IMR-90 (cell line): ENCODE results near the gene DMAP1. TPM values are rescaled to one million over a fixed set of nuclear protein-coding genes. Genes with fewer than 3 reads are reported as not detected.

Experiments used
- ATAC-seq: fragments of 200-7000 bp; cut with Tn5 transposase; 2 replicates; pipeline ENCODE4 v1.9.1; 2020; ENCODE audit warnings: low read depth, mild to moderate bottlenecking, moderate library complexity
- BruUV-seq: library from RNA; stranded (reverse); fragments of 400-500 nt; replicated peaks from 2 replicates; lab custom pipeline; 2021; lab: Mats Ljungman, UMichigan
- CTCF ChIA-PET: fragments of 300-600 bp; formaldehyde crosslinking; extraction: SDS; loops from one replicate; lab custom pipeline; 2021; ENCODE audit warnings: antibody characterized with exemption; lab: Yijun Ruan, JAX
- POLR2A ChIA-PET: fragments of 300-600 bp; sonication (Branson Sonifier 250); formaldehyde crosslinking; loops from one replicate; lab custom pipeline; 2022; ENCODE audit warnings: antibody characterized with exemption; ENCODE audit not compliant: unreplicated experiment; lab: Charles Lee
- DNase-seq: peaks from one replicate; pipeline ENCODE4 v3.0.0; 2013
- H2AFZ ChIP-seq: replicated peaks from 2 replicates; pipeline ENCODE3; 2013; ENCODE audit warnings: low read length, mild to moderate bottlenecking; ENCODE audit not compliant: poor library complexity
- H2AK5ac ChIP-seq: 2 replicates; pipeline ENCODE4 v1.6.1; 2013; ENCODE audit warnings: low read depth, low read length, inconsistent platforms
- H2AK9ac ChIP-seq: replicated peaks from 2 replicates; pipeline ENCODE3; 2013; ENCODE audit warnings: mild to moderate bottlenecking, low read depth, low read length, moderate library complexity; ENCODE audit not compliant: poor library complexity
- H2BK120ac ChIP-seq: 2 replicates; pipeline ENCODE4 v1.6.1; 2013; ENCODE audit warnings: low read depth, low read length, inconsistent platforms
- H2BK15ac ChIP-seq: 3 replicates; pipeline ENCODE4 v1.6.1; 2013; ENCODE audit warnings: low read depth, low read length, inconsistent platforms
- H2BK20ac ChIP-seq: 2 replicates; pipeline ENCODE4 v1.6.1; 2013; ENCODE audit warnings: low read depth, mild to moderate bottlenecking, inconsistent platforms, low read length, moderate library complexity
- H2BK5ac ChIP-seq: 2 replicates; pipeline ENCODE4 v1.6.1; 2013; ENCODE audit warnings: mild to moderate bottlenecking, low read depth, low read length, inconsistent platforms; ENCODE audit not compliant: poor library complexity, severe bottlenecking
- H3K14ac ChIP-seq: replicated peaks from 2 replicates; pipeline ENCODE4 v1.6.1; 2013; ENCODE audit warnings: low read depth, low read length, inconsistent platforms
- H3K18ac ChIP-seq: 2 replicates; pipeline ENCODE4 v1.6.1; 2013; ENCODE audit warnings: low read depth, low read length, control low read depth
- H3K23ac ChIP-seq: 2 replicates; pipeline ENCODE4 v1.6.1; 2013; ENCODE audit warnings: low read depth, low read length, inconsistent platforms
- H3K27ac ChIP-seq: 2 replicates; pipeline ENCODE4 v1.5.1; 2013; ENCODE audit warnings: mild to moderate bottlenecking, control low read depth, low read length; ENCODE audit not compliant: insufficient read depth
- H3K27me3 ChIP-seq: 2 replicates; pipeline ENCODE4 v1.6.1; 2013; ENCODE audit warnings: low read length; ENCODE audit not compliant: control insufficient read depth, insufficient read depth
- H3K36me3 ChIP-seq: 2 replicates; pipeline ENCODE4 v1.6.1; 2013; ENCODE audit warnings: low read length, mixed read lengths; ENCODE audit not compliant: control insufficient read depth, insufficient read depth
- H3K4ac ChIP-seq: 2 replicates; pipeline ENCODE4 v1.6.1; 2013; ENCODE audit warnings: low read depth, low read length, inconsistent platforms
- H3K4me1 ChIP-seq: 2 replicates; pipeline ENCODE4 v1.6.1; 2013; ENCODE audit warnings: low read length, mixed read lengths; ENCODE audit not compliant: control insufficient read depth, insufficient read depth
- H3K4me2 ChIP-seq: 2 replicates; pipeline ENCODE4 v1.6.1; 2013; ENCODE audit warnings: low read depth, mild to moderate bottlenecking, control low read depth, low read length, moderate library complexity
- H3K4me3 ChIP-seq: 2 replicates; pipeline ENCODE4 v1.5.1; 2013; ENCODE audit warnings: low read depth, mild to moderate bottlenecking, control low read depth, low read length, moderate library complexity; ENCODE audit not compliant: insufficient read depth
- H3K56ac ChIP-seq: 2 replicates; pipeline ENCODE4 v1.6.1; 2013; ENCODE audit warnings: low read length, inconsistent platforms; ENCODE audit not compliant: insufficient read depth; ENCODE audit errors: extremely low read depth
- H3K79me1 ChIP-seq, 2 experiments: 2 replicates each; pipeline ENCODE4 v1.6.1; 2013; ENCODE audit warnings: low read length in 2 of 2, inconsistent platforms in 1 of 2, low read depth in 1 of 2
- H3K9ac ChIP-seq: 2 replicates; pipeline ENCODE4 v1.6.1; 2013; ENCODE audit warnings: low read depth, low read length, control low read depth
- H3K9me1 ChIP-seq: 2 replicates; pipeline ENCODE4 v1.6.1; 2013; ENCODE audit warnings: low read length, inconsistent platforms; ENCODE audit not compliant: insufficient read depth
- H3K9me3 ChIP-seq: 2 replicates; pipeline ENCODE4 v1.6.1; 2013; ENCODE audit warnings: low read length; ENCODE audit not compliant: control insufficient read depth, insufficient read depth
- H4K20me1 ChIP-seq: 2 replicates; pipeline ENCODE4 v1.6.1; 2013; ENCODE audit warnings: low read length, inconsistent platforms; ENCODE audit not compliant: insufficient read depth
- H4K5ac ChIP-seq: 2 replicates; pipeline ENCODE4 v1.6.1; 2013; ENCODE audit warnings: mild to moderate bottlenecking, low read depth, low read length, control low read depth
- H4K8ac ChIP-seq, 2 experiments: 2 replicates each; pipeline ENCODE4 v1.6.1; 2013; ENCODE audit warnings: low read depth in 2 of 2, low read length in 2 of 2, control low read depth in 1 of 2, inconsistent platforms in 1 of 2
- H4K91ac ChIP-seq: 2 replicates; pipeline ENCODE4 v1.6.1; 2013; ENCODE audit warnings: low read depth, low read length, inconsistent platforms; ENCODE audit not compliant: insufficient read depth
- BHLHE40 ChIP-seq: fragments of 150-350 bp; IDR thresholded peaks from 2 replicates; pipeline ENCODE4 v1.6.1; 2016; ENCODE audit warnings: mild to moderate bottlenecking, low read depth, low read length
- CEBPB ChIP-seq: IDR thresholded peaks from 2 replicates; pipeline ENCODE4 v1.6.1; 2012; ENCODE audit warnings: low read depth, low read length, improper control_type of control experiment
- MAFK ChIP-seq: IDR thresholded peaks from 2 replicates; pipeline ENCODE4 v1.6.1; 2012; ENCODE audit warnings: low read depth, low read length, improper control_type of control experiment
- MAZ ChIP-seq: IDR thresholded peaks from 2 replicates; pipeline ENCODE4 v1.6.1; 2012; ENCODE audit warnings: low read depth, mild to moderate bottlenecking, low read length, improper control_type of control experiment, moderate library complexity, borderline replicate concordance
- MXI1 ChIP-seq: IDR thresholded peaks from 2 replicates; pipeline ENCODE4 v1.6.1; 2012; ENCODE audit warnings: low read depth, mild to moderate bottlenecking, low read length, moderate library complexity, borderline replicate concordance
- RCOR1 ChIP-seq: IDR thresholded peaks from 2 replicates; pipeline ENCODE4 v1.6.1; 2012; ENCODE audit warnings: mild to moderate bottlenecking, low read length, improper control_type of control experiment; ENCODE audit not compliant: insufficient replicate concordance
- SMC3 ChIP-seq: fragments of 150-350 bp; IDR thresholded peaks from 2 replicates; pipeline ENCODE4 v1.6.1; 2016; ENCODE audit warnings: low read depth, mild to moderate bottlenecking, antibody characterized with exemption, low read length, moderate library complexity
- WGBS, 2 experiments: methylation state at CpG; one replicate each; pipeline versions ENCODE4 v1.1.5 to v1.1.7; 2013; ENCODE audit warnings: missing lambda C conversion rate in 2 of 2; ENCODE audit not compliant: insufficient read length in 1 of 2; ENCODE audit errors: extremely low coverage in 2 of 2; 5-methylcytosine and 5-hydroxymethylcytosine counted together
- dilution Hi-C: fragments of 300-500 bp; cut with HindIII; formaldehyde crosslinking; loops from one replicate; pipeline ENCODE4 v1.14.3; 2018; ENCODE audit warnings: low sequenced_read_pairs; ENCODE audit not compliant: unreplicated experiment
- in situ Hi-C: fragments of 300-500 bp; cut with MboI; formaldehyde crosslinking; loops from 3 replicates; pipeline ENCODE4 v1.14.3; 2019; ENCODE audit warnings: low sequenced_read_pairs, inconsistent platforms, mixed read lengths
- intact Hi-C: fragments of 100-400 bp; cut with micrococcal nuclease; formaldehyde crosslinking; loops from 2 replicates; pipeline ENCODE4 v1.10.0; 2022
- polyA plus RNA-seq, 3 experiments: library from polyadenylated mRNA; depleted of rRNA; stranded (reverse); fragments of >200 nt; gene quantifications; 2 replicates each; pipeline ENCODE4 v1.2.3, GENCODE V29; 2012; ENCODE audit warnings: low replicate concordance in 1 of 3
- total RNA-seq: library from RNA; depleted of rRNA; stranded (reverse); fragments of >200 nt; gene quantifications from 2 replicates; pipeline ENCODE4 v1.2.3, GENCODE V29; 2012
- TF ChIP-seq, protein P1 (sequence below): conservative IDR thresholded peaks from 2 replicates; pipeline ENCODE4 v1.5.1; 2012; ENCODE audit warnings: mild to moderate bottlenecking, low read depth, low read length, improper control_type of control experiment
- TF ChIP-seq, protein P2 (sequence below): fragments of 150-350 bp; IDR thresholded peaks from 2 replicates; pipeline ENCODE4 v1.6.1; 2017; ENCODE audit warnings: mild to moderate bottlenecking, antibody characterized with exemption, low read length, low read depth

DMAP1 gene
- total and polyA plus RNA-seq, 2 of the 4 experiments (the other 2 are of a cell fraction): 22.2 to 34.3 TPM

DNA sequence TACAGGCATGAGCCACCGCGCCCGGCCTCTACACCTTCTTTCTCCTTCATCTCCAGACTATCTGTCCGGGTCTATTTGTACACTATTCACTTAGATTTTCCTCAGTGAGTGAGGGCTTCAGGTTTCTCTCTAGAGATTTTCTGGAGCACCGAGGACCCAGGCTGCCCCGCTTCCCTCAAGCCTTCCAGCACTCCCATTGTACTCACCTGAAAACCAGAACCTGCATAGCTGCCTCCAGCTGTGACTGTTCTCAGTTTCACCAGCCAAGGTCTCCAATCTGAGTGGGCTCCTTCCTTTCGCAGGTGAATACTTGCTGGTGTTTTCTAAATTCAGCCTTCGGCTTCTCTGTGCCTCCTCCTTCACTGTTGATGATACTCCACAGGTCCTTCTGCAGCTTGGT lies 12.9 kb upstream of the DMAP1 start:
- WGBS, 2 experiments: 95% methylated on average over 4 of the region's 8 CpGs; no CpG with 5 or more reads in 1 of the 2 experiments
- Histone ChIP-seq H2AK5ac (no peak overlapping the region), H3K36me3 (no peaks in the 10 kb centered on the region), H3K79me1 (no peaks in the 10 kb centered on the region), H2BK120ac (no peak overlapping the region), H4K8ac (no peak overlapping the region), H3K4me3 (no peak overlapping the region), H4K5ac (no peak overlapping the region), H4K20me1 (no peaks in the 10 kb centered on the region), H3K27ac (no peak overlapping the region), H3K4me2 (no peak overlapping the region), H3K9me1 (no peaks in the 10 kb centered on the region), H3K9ac (no peak overlapping the region), H3K56ac (no peak overlapping the region), H3K14ac (no peak overlapping the region), H2AK9ac (no peak overlapping the region), H3K9me3 (no peaks in the 10 kb centered on the region), H2BK20ac (no peak overlapping the region), H3K4me1 (no peaks in the 10 kb centered on the region), H3K27me3 (peaks cover 6% of the 10 kb centered on the region), H2BK5ac (no peak overlapping the region), H3K23ac (no peak overlapping the region), H4K91ac (no peak overlapping the region), H3K4ac (no peak overlapping the region), H3K18ac (no peak overlapping the region), H2AFZ (no peak overlapping the region), H2BK15ac (no peak overlapping the region)
- CTCF ChIA-PET: no interaction called here
- in situ Hi-C loops: no loop called here
- intact Hi-C loops: no loop called here
- TF ChIP-seq BHLHE40: no peak
- no peak for TF ChIP-seq SMC3
- no peak for TF ChIP-seq MAZ
- no peak for TF ChIP-seq MXI1
- TF ChIP-seq, protein P1, sequence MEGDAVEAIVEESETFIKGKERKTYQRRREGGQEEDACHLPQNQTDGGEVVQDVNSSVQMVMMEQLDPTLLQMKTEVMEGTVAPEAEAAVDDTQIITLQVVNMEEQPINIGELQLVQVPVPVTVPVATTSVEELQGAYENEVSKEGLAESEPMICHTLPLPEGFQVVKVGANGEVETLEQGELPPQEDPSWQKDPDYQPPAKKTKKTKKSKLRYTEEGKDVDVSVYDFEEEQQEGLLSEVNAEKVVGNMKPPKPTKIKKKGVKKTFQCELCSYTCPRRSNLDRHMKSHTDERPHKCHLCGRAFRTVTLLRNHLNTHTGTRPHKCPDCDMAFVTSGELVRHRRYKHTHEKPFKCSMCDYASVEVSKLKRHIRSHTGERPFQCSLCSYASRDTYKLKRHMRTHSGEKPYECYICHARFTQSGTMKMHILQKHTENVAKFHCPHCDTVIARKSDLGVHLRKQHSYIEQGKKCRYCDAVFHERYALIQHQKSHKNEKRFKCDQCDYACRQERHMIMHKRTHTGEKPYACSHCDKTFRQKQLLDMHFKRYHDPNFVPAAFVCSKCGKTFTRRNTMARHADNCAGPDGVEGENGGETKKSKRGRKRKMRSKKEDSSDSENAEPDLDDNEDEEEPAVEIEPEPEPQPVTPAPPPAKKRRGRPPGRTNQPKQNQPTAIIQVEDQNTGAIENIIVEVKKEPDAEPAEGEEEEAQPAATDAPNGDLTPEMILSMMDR: no peak
- TF ChIP-seq, protein P2, sequence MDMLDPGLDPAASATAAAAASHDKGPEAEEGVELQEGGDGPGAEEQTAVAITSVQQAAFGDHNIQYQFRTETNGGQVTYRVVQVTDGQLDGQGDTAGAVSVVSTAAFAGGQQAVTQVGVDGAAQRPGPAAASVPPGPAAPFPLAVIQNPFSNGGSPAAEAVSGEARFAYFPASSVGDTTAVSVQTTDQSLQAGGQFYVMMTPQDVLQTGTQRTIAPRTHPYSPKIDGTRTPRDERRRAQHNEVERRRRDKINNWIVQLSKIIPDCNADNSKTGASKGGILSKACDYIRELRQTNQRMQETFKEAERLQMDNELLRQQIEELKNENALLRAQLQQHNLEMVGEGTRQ: no peak
- TF ChIP-seq MAFK: no peak
- no peak for TF ChIP-seq CEBPB
- no peak for TF ChIP-seq RCOR1
- POLR2A ChIA-PET: no interaction called here
- BruUV-seq: no TSS peak
- dilution Hi-C loops: no loop called here
- DNase-seq: no peak
- no peak for ATAC-seq
